Measurements from ENCODE around the gene ACYP2. TPM values are rescaled to one million over a fixed set of nuclear protein-coding genes. Genes with fewer than 3 reads are reported as not detected.

Gene ACYP2
- total and polyA plus RNA-seq, 2 donors from 2014 or later = 16.7 to 24.5 TPM

DNA sequence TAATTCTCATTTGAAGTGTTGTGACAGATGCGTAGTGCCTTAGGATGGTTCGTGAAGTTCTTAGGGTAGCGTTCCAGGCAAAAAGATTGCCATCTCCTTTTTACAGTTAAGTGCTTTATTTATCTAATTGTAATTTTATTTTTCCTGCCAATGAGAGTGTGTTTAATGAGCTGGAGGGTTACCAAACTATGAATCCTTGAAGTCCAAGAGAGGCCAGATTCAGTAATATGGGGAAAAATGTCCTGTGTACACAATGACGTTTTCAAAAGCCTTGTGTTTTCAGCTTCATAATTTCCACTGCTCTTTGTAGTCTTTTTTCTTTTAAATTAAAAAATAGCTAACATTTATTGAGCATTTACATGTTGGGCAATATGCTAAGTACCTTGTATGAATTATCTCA lies 23.8 kb downstream of the ACYP2 start:
- Histone ChIP-seq H3K4me3 (ENCODE audit: low read length in 3 of 3) (no peak overlapping the region), H3K36me3 (ENCODE audit: control insufficient read depth in 2 of 3, insufficient read depth in 3 of 3, low read length in 3 of 3) (no peaks in the 10 kb centered on the region), H3K9me3 (ENCODE audit: control insufficient read depth in 2 of 3, insufficient read depth in 1 of 3, low read length in 3 of 3) (no peaks in the 10 kb centered on the region), H3K27me3 (ENCODE audit: control insufficient read depth, insufficient read depth, low read length) (no peaks in the 10 kb centered on the region), H3K27ac (ENCODE audit: low read depth in 2 of 2, low read length in 2 of 2) (no peak overlapping the region), H3K9ac (ENCODE audit: low read length in 3 of 3) (no peak overlapping the region), H3K4me1 (ENCODE audit: control insufficient read depth in 2 of 3, insufficient read depth in 2 of 3, low read depth in 1 of 3, low read length in 3 of 3) (no peaks in the 10 kb centered on the region)
- FAIRE-seq (no peak), DNase-seq (no peak)
- TF ChIP-seq CTCF (IDR thresholded peaks at IDR 0.05; ENCODE audit: borderline replicate concordance, extremely low read depth, insufficient read depth) = no peak
- intact Hi-C loops (cut with DNase I) = no loop called here

GRCh38 chr2:54143780-54144179 lies 28.4 kb downstream of the ACYP2 start:
- FAIRE-seq = no peak
- DNase-seq = no peak
- no peak overlapping the region for H3K9ac ChIP-seq (ENCODE audit: low read length in 3 of 3)
- no peaks in the 10 kb centered on the region for H3K4me1 ChIP-seq (ENCODE audit: control insufficient read depth in 2 of 3, insufficient read depth in 2 of 3, low read depth in 1 of 3, low read length in 3 of 3)
- intact Hi-C loops (cut with DNase I) = no loop called here
- H3K27me3 ChIP-seq (ENCODE audit: control insufficient read depth, insufficient read depth, low read length) = no peaks in the 10 kb centered on the region
- TF ChIP-seq CTCF (IDR thresholded peaks at IDR 0.05; ENCODE audit: borderline replicate concordance, extremely low read depth, insufficient read depth) = no peak
- no peak overlapping the region for H3K4me3 ChIP-seq (ENCODE audit: low read length in 3 of 3)
- no peaks in the 10 kb centered on the region for H3K9me3 ChIP-seq (ENCODE audit: control insufficient read depth in 2 of 3, insufficient read depth in 1 of 3, low read length in 3 of 3)
- H3K27ac ChIP-seq (ENCODE audit: low read depth in 2 of 2, low read length in 2 of 2) = no peak overlapping the region
- H3K36me3 ChIP-seq (ENCODE audit: control insufficient read depth in 2 of 3, insufficient read depth in 3 of 3, low read length in 3 of 3) = no peaks in the 10 kb centered on the region

DNA sequence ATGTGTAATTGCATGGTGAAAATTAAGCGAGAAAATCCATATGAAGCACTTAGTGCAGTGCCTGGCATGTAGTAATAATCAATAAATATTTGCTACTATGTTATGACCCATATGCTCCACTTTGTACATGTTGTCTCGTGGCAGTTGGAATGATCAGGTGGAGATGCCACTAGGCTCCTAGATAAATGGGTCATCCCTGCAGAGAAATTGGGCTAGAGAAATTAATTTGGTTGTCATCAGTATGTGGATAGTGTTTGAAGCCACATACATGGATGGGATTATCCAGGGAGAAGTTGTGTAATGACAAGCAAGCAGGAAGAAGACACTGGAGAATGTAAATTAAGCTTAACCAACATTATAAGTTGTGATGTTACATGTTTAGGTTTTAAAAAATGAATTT lies 33.0 kb downstream of the ACYP2 start:
- Histone ChIP-seq H3K27me3 (ENCODE audit: control insufficient read depth, insufficient read depth, low read length) (no peaks in the 10 kb centered on the region), H3K4me1 (ENCODE audit: control insufficient read depth in 2 of 3, insufficient read depth in 2 of 3, low read depth in 1 of 3, low read length in 3 of 3) (no peaks in the 10 kb centered on the region), H3K4me3 (ENCODE audit: low read length in 3 of 3) (no peak overlapping the region), H3K9ac (ENCODE audit: low read length in 3 of 3) (no peak overlapping the region), H3K9me3 (ENCODE audit: control insufficient read depth in 2 of 3, insufficient read depth in 1 of 3, low read length in 3 of 3) (no peaks in the 10 kb centered on the region), H3K36me3 (ENCODE audit: control insufficient read depth in 2 of 3, insufficient read depth in 3 of 3, low read length in 3 of 3) (peaks cover 0 to 2% (median 0%) of the 10 kb centered on the region in 3 donors), H3K27ac (ENCODE audit: low read depth in 2 of 2, low read length in 2 of 2) (no peak overlapping the region)
- FAIRE-seq (no peak), DNase-seq (no peak)
- TF ChIP-seq CTCF (IDR thresholded peaks at IDR 0.05; ENCODE audit: borderline replicate concordance, extremely low read depth, insufficient read depth) = no peak
- intact Hi-C loops (cut with DNase I) = no loop called here
